ENCODE measurements around the gene TOM1L2.

DNA sequence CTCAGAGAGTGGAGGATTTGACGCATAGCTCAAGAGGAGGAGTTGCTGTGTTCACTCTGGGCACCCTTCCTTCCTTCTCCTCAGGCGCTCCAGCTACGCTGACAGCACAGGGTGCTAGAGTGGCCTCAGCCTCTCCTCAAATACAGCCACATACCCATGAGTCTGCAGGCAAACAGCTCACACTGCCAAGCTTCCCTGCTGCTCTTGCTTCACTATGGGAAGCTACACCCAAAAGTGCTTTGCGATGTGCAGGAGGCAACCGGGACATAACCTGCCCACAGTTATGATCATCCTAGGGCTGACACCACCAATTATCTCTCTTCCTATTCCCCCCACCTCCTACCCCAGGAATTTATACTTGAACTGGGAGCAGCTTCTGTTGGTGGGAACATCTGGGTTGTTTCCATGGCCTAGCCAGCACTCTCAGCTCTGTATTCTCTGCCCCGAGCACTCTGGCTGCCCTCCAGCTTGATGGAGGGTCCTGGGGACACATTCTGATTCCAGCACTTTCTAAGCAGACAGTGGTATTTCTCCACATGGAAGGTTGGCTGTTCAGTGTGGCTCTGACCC lies 95.2 kb downstream of the TOM1L2 start:
- TF ChIP-seq, protein P1, sequence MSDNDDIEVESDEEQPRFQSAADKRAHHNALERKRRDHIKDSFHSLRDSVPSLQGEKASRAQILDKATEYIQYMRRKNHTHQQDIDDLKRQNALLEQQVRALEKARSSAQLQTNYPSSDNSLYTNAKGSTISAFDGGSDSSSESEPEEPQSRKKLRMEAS (IDR thresholded peaks at IDR 0.05), result no peak
- TF ChIP-seq CTCF (IDR thresholded peaks at IDR 0.05 in 2 of 3, conservative IDR thresholded peaks at IDR 0.05 in 1 of 3; ENCODE audit: borderline replicate concordance in 1 of 3, insufficient read depth in 1 of 3, low read depth in 2 of 3, low read length in 2 of 3), result no peak
- TF ChIP-seq EGR1 (IDR thresholded peaks at IDR 0.05; ENCODE audit: low read depth), result no peak
- TF ChIP-seq SIN3A (IDR thresholded peaks at IDR 0.05; ENCODE audit: low read depth), result no peak
